ENCODE measurements around the gene NAPB. TPM values are rescaled to one million over a fixed set of nuclear protein-coding genes. Genes with fewer than 3 reads are reported as not detected.
A peak's percentile ranks its signal among the peaks of the same experiment; 100 is the strongest.

The NAPB gene
- total RNA-seq, 1 experiment from 2014 or later, result 5.8 TPM

GRCh38 chr20:23357767-23358562, 63.3 kb downstream of the NAPB start:
- Histone ChIP-seq H3K9me3 (ENCODE audit: control insufficient read depth, insufficient read depth, low read depth, low read length) (no peaks in the 10 kb centered on the region), H3K4me3 (ENCODE audit: low read depth in 2 of 2, low read length in 2 of 2) (peak overlapping the region; percentile 79 to 90), H3K27ac (ENCODE audit: low read length) (peak overlapping the region; percentile 95), H3K4me1 (ENCODE audit: control insufficient read depth, insufficient read depth, low read length) (peaks cover 20% of the 10 kb centered on the region), H3K27me3 (ENCODE audit: control insufficient read depth, insufficient read depth, low read length) (no peaks in the 10 kb centered on the region), H3K36me3 (ENCODE audit: control insufficient read depth, insufficient read depth, low read length) (peaks cover 4% of the 10 kb centered on the region)
- ChIA-PET POLR2A (interaction anchor here (0.6 to 0.7 kb wide), 2 partner anchors 8 to 304 kb away, joined by 3 read pairs; no protein-coding TSS in a partner anchor), CTCF (interaction anchor here (1.8 kb wide), 1 partner anchor 8 kb away, joined by 16 read pairs; no protein-coding TSS in a partner anchor)
- ATAC-seq (peak; percentile 91), DNase-seq (ENCODE audit: low read depth, low spot score) (peak; percentile 97)
- intact Hi-C loops (cut with micrococcal nuclease; ENCODE audit: unreplicated experiment) (loop anchor here (10.0 kb wide), 1 partner anchor 783 kb away; no protein-coding TSS in a partner anchor), in situ Hi-C loops (cut with HindIII; ENCODE audit: low pct_unique_long_range_greater_than_20kb, low sequenced_read_pairs) (no loop called here)
- no peak; the same call in 1 of the 2 replicates for TF ChIP-seq POLR2AphosphoS5 (IDR thresholded peaks at IDR 0.05; ENCODE audit: low read depth, low read length)
- TF ChIP-seq TCF7L2 (IDR thresholded peaks at IDR 0.05; ENCODE audit: low read depth, low read length), result peak; percentile 72; the same call in 1 of the 2 replicates
- 0 out of 4 replicates have a peak, but pooled peaks of 1 of the 2 experiments have one; percentile 13 for TF ChIP-seq REST (IDR thresholded peaks at IDR 0.05; ENCODE audit: insufficient read depth in 1 of 2, low read depth in 2 of 2, low read length in 1 of 2)
- TF ChIP-seq CTCF (IDR thresholded peaks at IDR 0.05), result no peak
- peak; percentile 91; the same call in 1 of the 2 replicates for TF ChIP-seq SIN3A (IDR thresholded peaks at IDR 0.05; ENCODE audit: borderline replicate concordance, insufficient read depth, low read depth, low read length)
- BruUV-seq (replicated peaks), result no TSS peak

- Histone ChIP-seq H3K9me3 (ENCODE audit: control insufficient read depth, insufficient read depth, low read depth, low read length) (no peaks in the 10 kb centered on the region), H3K36me3 (ENCODE audit: control insufficient read depth, insufficient read depth, low read length) (peaks cover 7% of the 10 kb centered on the region), H3K4me3 (ENCODE audit: low read depth in 2 of 2, low read length in 2 of 2) (no peak overlapping the region), H3K4me1 (ENCODE audit: control insufficient read depth, insufficient read depth, low read length) (peaks cover 28% of the 10 kb centered on the region), H3K27me3 (ENCODE audit: control insufficient read depth, insufficient read depth, low read length) (no peaks in the 10 kb centered on the region), H3K27ac (ENCODE audit: low read length) (no peak overlapping the region; the same call in 1 of the 2 replicates)
- POLR2A ChIA-PET, result interaction anchor here (0.5 kb wide), 1 partner anchor 62 kb away, joined by 3 read pairs; no protein-coding TSS in a partner anchor
- no peak for TF ChIP-seq CTCF (IDR thresholded peaks at IDR 0.05)
- ATAC-seq (no peak), DNase-seq (ENCODE audit: low read depth, low spot score) (no peak)
- CTCF ChIA-PET, result no interaction called here
- BruUV-seq (replicated peaks), result no TSS peak
- intact Hi-C loops (cut with micrococcal nuclease; ENCODE audit: unreplicated experiment) (loop anchor here (10.0 kb wide), 1 partner anchor 781 kb away; no protein-coding TSS in a partner anchor), in situ Hi-C loops (cut with HindIII; ENCODE audit: low pct_unique_long_range_greater_than_20kb, low sequenced_read_pairs) (no loop called here)
These were observed 65.1 kb downstream of the NAPB start for GRCh38 chr20:23356203-23356602.
